GM19372 (cell line): ENCODE results near the gene IQCE.
"Not testable (repeated sequence)": the region's sequence is repeated elsewhere in the genome, so short reads cannot be mapped to it uniquely, and the experiment has no call there.

Source experiments
- ATAC-seq: cut with Tn5 transposase; IDR thresholded peaks from one replicate; pipeline ENCODE4 v1.9.1; 2021; ENCODE audit warnings: mild to moderate bottlenecking, low read depth, moderate library complexity; ENCODE audit not compliant: unreplicated experiment

IQCE gene

DNA sequence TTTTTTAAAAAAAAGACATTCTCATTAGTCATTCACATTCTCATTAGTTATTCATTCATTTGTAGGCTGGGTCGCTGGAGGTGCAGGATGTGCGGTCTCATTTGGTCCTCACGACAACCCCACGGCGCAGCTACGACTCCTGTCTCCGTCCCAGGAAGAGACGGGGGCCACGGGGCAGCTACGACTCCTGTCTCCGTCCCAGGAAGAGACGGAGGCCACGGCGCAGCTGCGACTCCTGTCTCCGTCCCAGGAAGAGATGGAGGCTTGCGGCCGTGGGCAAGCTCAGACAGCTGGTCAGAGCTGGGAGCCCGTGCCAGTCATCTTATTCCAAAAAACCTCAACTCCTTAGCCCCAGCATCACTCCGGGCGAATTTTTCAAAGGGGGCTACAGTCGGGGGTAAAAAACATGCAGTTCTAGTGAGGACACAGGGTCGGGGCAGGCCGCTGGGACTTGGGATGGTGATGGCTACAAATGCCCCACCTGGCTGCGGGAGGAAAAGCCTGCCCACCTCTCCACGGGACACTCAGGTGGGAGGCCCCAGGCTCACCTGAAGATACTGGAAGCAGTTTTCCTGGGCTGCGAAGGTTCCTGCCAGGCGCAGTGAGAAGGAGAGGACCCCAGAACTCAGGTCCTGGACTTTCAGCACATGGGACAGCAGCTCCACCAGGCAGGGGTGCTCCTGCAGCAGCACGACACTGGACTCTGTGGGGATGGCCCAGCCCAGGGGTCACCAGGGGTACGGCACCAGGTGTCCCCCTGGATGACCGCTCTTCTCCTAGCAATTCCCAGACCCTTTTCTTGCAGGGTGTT is 11.8 kb upstream of the IQCE start:
- ATAC-seq: no peak

DNA sequence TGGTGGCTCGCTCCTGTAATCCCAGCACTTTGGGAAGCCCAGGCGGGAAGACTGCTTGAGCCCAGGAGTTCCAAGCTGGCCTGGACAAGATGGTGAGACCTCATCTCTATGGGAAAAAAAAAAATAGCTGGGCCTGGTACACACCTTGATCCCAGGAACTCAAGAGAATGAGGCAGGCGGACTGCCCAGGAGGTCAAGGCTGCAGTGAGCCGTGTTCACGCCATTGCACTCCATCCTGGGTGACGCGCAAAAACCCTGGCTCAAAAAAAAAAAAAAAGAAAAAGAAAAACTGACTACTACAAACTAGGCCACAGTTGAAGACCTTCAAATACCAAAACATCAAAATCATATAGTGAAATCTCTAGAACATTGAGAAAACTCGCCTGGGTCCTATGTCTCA is 7.4 kb upstream of the IQCE start:
- no peak for ATAC-seq

DNA sequence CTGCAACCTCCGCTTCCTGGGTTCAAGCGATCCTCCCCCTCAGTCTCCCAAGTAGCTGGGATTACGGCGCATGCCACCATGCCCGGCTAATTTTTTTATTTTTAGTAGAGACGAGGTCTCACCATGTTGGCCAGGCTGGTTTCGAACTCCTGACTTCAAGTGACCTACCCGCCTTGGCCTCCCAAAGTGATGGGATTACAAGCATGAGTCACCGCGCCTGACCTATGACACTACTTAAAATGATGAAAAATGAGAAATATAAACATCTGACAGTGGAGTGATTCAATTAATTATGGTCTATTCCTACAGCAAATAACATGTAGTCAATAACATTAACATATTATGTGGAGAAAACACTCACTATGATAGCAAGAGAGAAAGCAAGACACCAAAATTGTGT is 5.7 kb upstream of the IQCE start:
- no peak for ATAC-seq

DNA sequence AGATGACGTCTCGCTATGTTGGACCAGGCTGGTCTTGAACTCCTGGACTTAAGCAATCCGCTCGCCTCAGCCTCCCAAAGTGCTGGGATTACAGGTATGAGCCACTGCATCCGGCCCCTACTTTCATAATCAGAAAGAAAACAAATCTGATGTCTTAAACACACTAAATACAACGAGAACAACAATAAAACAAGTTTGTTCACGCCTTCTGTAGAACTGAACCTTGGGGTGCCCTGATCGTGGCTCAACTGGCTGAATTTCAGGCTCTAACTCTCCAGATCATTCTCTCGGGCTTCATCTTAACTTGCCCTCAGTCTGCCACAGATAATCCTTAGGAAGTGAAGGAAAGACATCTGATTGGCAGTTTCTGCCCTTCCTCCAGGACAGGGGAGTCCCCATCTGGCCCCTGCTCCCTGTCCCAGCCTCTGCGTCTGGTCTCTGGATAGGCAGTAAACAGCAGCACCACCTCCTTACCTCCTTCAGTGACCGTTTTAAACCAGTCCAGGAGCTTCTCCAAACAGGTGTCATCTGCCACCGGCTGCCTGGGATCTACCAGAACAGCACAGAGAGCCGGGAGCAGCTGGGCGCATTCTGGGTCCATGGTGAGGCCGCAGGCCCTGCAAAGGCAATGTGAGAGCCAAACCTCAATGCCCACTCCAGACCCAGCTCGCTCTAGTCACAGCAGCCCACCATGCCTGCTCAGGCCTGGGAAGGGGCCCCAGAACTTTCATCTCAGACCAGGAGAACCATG is 4.8 kb upstream of the IQCE start:
- no peak for ATAC-seq

DNA sequence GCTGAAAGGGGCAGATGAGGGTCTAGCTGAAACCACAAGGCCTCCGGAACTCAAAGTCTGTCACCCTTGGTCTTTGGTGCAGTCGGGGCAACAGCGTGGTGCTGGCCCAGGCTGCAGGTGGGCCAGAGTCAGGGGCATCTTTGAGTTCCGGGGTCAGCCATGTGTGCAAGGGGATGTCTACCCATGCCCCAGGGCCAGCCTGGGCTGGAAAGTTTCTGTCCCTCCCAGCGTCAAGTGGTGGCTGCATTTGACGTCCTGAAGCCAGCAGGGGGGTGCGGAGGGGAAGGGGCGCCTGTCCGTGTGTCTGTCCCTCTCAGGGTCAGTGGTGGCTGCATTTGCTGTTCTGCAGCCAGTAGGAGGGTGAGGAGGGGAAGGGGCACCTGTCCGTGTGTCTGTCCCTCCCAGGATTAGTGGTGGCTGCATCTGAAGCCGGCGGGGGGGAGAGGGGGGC is 4.1 kb upstream of the IQCE start:
- no peak for ATAC-seq

DNA sequence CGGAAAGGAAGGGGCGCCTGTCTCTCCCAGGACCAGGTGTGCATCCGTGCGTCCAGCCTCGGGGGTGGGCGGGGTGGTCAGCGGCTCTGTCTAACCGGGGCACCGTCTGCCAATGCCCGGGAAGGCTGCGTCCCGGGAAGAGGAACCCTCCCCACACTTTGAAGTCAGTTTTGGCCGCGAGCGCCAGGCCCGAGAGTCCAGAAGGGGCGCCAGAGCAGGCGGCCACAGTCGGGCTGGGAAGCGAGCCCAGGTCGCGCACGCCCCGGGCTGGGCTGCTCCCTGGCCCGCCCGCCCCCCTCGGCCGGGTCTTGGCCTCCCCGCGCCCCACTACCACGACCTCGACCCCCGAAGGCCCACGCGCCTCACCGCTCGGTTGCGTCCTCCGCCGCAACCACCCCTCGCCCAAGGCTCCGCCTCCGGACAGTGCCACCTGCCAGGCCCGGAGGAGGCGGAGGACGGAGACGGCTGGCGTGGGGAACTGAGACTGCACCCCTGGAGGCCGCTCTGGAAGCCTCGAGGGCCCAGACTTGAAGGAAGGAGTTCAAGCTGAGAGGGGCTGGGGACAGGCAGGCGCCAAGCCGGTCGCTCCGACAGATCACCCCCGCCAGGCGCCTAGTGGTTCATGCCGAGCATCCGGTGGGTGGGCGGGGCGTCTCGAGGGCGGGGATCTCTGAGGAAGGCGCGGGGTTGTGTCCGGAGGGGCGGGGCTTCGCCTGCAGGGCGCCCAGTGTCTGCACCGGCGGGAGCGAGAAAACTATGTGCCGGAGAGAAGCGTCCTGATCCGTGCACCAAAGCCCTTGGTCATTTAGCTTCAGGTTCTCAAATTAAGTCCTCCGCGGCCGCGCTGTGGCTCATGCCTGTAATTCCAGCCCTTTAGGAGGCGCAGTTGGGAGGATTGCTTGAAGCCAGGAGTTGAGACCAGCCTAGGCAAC is 3.4 kb upstream of the IQCE start, which contains the start of gene BRAT1:
Gene BRAT1 (minus strand): TSS at position 404 of the 932 bp plus-strand sequence. CDS start 1,093 bp downstream, outside the sequence.
- ATAC-seq: peak; percentile 67

DNA sequence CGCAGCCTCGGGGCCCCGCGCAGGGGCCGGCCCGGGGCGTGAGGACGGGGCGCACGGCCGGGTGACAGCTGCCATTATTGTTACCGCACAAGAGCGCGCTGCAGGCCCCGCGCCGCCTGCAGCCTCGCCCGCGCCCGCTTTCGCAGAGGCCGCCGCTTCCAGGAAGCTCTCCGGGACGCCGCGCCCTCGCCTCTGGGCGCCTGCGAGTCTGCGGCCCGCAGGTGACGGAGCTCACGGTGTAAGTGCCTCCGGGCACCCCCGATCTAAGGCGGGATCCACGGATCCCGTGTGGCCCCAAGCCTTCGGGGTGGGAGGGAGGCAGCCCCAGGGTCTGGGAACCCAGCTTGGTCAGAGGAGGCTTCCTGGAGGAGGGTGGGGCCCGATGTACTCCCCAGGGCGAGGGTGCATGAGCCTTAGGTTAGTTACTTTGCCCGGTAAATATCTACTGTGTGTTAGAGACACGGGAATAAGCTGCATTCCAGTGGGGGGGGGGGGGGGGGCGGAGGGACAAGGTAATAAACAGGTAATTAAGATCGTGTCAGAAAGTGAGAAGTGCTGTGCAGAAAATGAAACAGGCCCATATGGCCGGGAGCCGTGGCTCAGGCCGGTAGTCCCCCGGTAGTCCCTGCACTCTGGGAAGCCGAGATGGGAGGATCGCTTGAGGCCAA is 638 bp downstream of the IQCE start:
- ATAC-seq: peak; percentile 6

DNA sequence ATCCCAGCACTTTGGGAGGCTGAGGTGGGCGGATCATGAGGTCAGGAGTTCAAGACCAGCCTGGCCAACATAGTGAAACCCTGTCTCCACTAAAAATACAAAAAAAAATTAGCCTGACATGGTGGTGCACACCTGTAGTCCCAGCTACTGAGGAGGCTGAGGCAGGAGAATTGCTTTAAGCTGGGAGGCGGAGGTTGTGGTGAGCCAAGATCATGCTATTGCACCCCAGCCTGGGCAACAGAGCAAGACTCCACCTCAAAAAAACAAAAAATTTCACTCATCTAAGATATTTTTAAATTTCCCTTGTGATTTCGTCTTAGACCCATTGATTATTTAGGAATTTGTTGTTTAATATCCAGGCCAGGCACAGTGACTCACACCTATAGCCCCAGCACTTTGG is 5.2 kb downstream of the IQCE start:
- ATAC-seq: not testable (repeated sequence)

DNA sequence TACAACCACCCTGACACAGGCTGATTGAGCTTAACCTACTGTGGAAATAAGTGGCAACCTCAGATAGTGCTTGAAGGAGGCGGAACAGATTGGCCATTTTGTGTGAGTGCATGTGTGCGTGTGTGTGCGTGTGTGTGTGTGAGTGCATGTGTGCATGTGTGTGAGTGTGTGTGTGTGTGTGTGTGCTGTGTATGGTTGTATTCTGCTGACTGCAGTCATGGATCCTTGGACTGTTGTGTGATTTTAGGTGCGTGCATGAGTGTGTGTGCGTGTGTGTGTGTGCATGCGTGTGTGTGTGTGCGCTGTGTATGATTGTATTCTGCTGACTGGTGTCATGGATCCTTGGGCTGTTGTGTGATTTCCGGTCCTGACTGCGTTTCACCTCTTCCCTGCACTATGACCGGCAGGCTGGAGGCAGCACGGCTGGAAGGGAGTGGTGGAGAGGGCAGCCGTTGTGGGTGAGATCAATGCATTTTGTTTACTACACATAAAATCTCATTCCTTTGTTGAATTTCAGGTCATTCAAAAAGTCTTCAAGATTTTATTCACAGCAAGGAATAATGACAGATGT is 6.3 kb downstream of the IQCE start:
- no peak for ATAC-seq

DNA sequence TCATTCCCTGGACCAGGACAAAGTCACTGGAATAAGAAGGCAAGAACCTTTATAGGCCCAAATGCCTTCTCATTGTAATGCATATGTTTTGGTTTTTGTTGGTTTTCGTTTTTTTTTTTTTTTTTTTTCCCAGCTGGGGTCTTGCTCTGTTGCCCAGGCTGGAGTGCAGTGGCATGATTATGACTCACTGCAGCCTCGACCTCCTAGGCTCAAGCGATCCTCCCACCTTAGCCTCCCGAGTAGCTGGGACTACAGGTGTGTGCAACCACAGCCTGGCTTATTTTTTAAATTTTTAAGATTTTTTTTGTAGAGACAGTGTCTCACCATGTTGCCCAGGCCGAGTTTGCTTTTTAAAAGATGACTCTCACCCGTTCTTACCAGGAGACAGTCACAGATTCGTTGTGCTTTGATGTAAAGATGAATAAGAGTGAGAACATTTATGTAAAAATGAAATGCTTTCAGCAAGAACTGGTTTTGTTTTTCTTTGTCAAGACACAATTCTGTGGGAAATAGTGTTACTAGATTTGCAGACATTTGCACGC is 7.6 kb downstream of the IQCE start:
- no peak for ATAC-seq

DNA sequence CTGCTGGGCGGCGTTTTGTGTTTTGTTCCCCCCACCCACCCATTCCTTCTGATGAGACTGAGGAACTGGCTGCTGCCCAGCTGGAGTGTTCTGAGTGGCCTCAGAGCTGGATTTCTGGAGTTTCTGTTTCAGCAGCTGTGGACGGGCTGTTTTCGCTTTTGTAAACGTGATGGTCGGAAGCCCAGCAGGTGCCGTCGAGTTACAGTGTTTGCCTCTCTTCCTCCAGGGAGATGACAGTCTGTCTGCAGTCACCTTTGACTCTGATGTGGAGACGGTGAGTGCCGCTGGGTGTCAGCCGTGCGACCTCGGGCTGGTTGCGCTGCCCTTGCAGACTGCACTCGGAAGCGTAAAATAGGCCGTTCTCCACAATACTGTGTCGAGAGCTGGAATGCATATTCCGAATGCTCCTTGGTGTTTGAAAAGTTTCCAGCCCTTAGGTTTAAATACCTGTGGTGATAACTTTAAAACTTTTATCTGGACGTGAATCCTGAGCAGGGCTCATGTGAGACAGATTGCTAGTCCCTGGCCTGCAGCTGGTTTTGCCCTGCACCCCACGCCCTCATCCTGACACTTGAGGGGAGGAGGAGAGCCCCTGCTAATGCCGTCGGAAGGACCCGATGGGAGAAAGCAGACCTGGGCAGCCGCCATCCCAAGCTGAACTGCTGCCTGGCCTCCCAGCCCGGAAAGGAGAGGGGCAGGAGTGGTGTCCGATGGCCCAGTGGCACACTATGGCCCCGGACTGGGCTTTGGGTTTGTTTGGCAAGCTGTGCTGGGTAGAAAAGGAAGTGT is 8.3 kb downstream of the IQCE start:
- ATAC-seq: no peak

DNA sequence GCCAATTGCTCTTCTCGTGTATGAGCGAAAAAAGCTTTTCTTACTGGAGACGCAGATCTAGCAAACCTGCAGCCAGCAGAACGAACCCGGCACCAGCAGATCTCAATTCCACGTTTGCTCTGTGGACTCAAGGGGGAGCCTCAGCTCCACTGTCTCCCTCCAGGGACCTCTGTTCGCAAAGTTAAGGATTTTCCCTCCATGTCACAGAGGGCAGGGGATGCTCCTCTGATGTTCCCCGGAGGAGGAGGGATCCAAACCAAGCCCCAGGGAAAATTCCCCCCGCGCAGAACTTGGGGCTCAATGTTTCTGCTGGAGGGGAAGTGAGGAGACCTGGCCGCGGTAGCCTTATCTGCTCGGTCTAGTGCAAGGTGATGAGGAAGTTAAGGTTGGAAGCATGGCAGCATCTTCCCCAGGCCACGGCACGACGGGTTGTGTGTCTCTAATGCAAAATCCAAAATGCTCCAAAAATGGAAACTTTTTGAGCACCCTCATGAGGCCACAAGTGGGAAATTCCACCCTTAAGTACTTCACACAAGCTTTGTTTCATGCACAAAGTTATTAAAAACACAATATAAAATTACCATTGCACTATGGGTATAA is 9.0 kb downstream of the IQCE start:
- ATAC-seq: no peak

DNA sequence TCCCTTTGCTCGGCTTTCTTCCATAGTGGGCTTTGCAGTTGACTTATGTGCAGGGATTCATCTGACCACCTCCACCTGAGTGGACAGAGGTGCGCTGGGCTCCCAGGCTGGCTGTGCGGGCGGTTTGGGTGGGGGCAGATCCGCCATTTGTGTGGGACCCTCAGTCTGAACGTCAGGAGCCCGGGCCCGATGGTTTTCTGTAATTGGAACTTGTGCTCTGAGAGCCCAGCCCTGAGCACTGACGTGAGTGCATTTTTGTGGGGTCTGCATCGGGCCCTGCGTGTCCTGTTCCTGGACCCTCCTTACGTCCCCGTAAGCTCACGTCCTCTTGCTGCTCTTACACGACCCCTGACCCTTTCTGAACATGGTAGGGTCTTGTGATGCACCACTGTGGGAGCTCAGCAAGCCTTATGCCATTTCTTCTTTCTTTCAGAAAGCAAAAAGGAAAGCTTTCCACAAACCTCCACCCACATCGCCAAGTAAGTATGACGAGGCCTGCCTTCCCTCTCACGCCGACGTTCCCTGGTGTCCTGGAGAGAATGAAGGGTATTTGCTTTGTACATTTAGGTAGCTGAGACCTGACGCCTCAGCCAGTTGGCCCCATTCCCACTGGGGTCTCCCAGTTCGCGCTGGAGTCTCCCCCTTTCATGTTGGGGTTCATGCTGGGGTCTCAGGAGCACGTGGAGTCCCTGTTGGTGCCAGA is 9.9 kb downstream of the IQCE start:
- ATAC-seq: no peak

DNA sequence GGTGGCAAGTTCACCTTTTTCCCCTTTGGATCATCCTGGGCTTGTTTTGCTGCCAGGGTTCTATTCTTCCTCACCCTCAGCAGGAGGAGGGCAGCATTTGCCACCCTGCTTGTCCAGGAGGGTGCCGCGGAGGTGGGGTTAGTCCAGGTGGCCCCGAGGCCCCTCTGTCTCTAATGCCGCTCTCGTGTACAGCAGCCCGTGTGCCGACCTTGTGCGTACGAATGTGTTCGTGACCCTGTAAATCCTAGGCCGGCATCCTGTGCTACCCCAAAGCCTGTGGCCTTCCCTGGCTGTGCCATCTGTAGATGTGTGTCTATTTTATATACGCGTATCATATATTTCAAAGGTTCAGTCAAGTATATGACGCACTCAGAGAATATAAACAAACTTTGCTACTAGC is 10.6 kb downstream of the IQCE start:
- no peak for ATAC-seq

DNA sequence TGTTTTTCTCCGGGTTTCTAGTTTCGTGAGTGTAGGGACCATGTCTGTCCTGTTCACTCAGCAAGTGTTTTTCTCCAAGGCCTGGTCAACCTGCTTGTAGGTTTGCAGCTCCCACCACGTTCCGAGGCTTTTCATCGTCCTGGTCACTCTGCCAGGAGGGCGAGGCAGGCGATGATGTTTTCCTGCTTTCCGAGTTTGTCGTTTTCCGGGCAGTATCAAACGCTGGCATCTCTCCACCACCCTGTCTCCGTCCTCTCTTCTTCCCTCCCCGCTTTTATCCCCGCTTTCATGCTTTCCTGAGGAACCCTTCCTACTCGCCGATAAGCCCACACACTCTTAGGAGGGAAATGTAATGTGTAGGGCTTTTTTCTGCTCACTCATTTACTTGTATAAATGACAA is 11.2 kb downstream of the IQCE start:
- no peak for ATAC-seq

DNA sequence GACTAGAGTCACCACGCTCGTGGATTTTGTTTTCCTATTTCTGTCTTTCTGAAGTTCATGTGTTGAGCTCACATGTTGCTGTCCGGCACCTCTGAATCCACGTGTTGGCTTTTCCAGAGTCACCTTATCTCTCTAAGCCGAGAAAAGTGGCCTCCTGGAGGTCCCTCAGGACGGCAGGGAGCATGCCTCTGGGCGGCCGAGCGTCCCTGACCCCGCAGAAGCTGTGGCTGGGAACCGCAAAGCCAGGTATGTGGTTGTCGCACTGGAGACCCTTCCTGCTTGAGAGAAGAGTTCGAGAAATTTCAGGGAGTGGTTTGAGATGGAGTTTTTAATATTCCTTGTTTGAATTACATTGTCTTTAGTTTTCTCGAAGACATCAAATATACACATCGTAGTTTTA is 12.6 kb downstream of the IQCE start:
- ATAC-seq: no peak

DNA sequence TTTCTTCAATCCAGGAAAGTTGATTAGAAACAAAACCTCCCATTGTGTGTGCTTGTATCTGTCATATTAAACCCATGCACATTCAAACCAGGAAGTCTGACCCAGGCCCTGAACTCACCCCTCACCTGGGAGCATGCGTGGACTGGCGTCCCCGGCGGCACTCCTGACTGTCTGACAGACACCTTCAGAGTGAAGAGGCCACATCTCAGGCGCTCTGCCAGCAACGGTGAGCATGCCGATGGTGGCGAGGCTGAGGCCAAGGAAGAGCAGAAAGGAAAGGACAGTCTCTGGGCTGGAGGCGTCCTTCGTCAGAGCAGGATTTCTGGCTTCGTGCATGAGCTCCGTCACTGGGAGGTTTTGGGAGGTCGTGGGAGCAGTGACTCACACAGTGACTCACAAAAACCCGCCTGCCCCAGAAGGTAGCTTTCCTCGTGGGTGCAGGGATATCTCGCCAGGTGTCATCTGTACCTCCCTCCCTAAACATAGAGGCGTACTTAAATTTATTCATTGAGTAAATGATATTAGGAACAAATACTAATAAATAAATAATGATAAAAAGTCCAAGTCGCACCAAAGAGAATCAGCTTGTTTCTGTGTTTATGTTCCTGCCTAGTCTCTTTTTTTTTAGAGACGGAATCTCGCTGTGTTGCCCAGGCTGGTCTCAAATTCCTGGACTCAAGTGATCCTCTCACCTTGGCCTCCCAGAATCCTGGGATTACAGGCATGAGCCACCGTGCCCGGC is 13.5 kb downstream of the IQCE start:
- no peak for ATAC-seq
